Prostate gland (tissue), 2 donors: ENCODE results near the gene FHDC1. TPM values are rescaled to one million over a fixed set of nuclear protein-coding genes. Genes with fewer than 3 reads are reported as not detected.

Source experiments
- DNase-seq: peaks from one replicate; pipeline ENCODE4 v3.0.0-alpha.2; 2019; ENCODE audit warnings: low spot score
- H3K27ac ChIP-seq, 2 donors: fragments of 200-600 bp; sonication (generic); 2 replicates each; pipeline ENCODE4 v1.5.1; 2017 to 2019
- H3K27me3 ChIP-seq: fragments of 200-600 bp; sonication (generic); replicated peaks from 2 replicates; pipeline ENCODE4 v1.5.1; 2019; ENCODE audit not compliant: insufficient read depth
- H3K36me3 ChIP-seq, 2 donors: fragments of 200-600 bp; sonication (generic); 1 replicate in 1 of 2; 2 replicates in 1 of 2; pipeline versions ENCODE4 v1.5.1 to v1.8.1; 2017 to 2019
- H3K4me1 ChIP-seq: fragments of 200-600 bp; sonication (generic); replicated peaks from 2 replicates; pipeline ENCODE4 v1.5.1; 2019
- H3K4me3 ChIP-seq, 2 donors: fragments of 200-600 bp; sonication (generic); 2 replicates each; pipeline ENCODE4 v1.5.1; 2017 to 2019
- H3K9me3 ChIP-seq: fragments of 200-600 bp; sonication (generic); 2 replicates; pipeline ENCODE4 v1.5.1; 2017
- CTCF ChIP-seq, 4 experiments: fragments of 200-600 bp in 2 of 4; fragments of 450-650 bp in 2 of 4; sonication (generic) in 2 of 4; IDR thresholded peaks; 1 replicate in 3 of 4; 2 replicates in 1 of 4; pipeline ENCODE4 v1.5.1; 2016 to 2019; ENCODE audit warnings: antibody characterized with exemption in 4 of 4, mild to moderate bottlenecking in 2 of 4, moderate library complexity in 2 of 4
- POLR2A ChIP-seq: fragments of 450-650 bp; IDR thresholded peaks from one replicate; pipeline ENCODE4 v1.6.1; 2016; ENCODE audit warnings: antibody characterized with exemption, mild to moderate bottlenecking
- POLR2AphosphoS5 ChIP-seq: sonication (generic); formaldehyde crosslinking; IDR thresholded peaks from one replicate; pipeline ENCODE4 v1.6.1; 2017; ENCODE audit warnings: antibody characterized with exemption
- WGBS: methylation state at CpG from one replicate; pipeline ENCODE4 v1.1.5; 2018; 5-methylcytosine and 5-hydroxymethylcytosine counted together
- intact Hi-C: fragments of 100-400 bp; cut with DNase I; formaldehyde crosslinking; loops from one replicate; pipeline ENCODE4 v1.14.2; 2022
- total RNA-seq, 2 donors: library from RNA; depleted of rRNA; stranded (reverse); fragments of >200 nt; gene quantifications; one replicate each; pipeline ENCODE4 v1.1.0, GENCODE V29; 2016

FHDC1 gene
- total RNA-seq, 2 donors from 2014 or later = 11.0 to 15.3 TPM

DNA sequence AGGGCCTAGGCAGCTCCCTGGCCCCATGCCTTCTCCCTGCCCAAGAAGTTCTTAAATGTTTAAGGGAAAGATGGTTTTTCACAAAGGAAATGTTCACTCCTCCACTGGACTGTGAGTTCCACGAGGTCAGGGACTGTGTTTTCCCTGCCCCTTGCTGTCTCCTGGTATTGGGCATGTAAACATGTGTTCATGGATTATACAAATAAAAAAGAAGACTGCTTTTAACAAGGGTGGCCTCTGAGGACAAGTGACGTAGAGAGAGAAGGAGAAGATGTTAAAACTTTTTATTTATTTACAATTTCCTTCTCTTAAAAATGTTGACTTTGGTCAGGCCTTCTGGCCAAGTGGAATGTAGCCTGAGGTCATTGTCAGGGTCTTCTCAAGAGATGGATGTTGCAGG is 66.0 kb downstream of the FHDC1 start:
- DNase-seq = peak; percentile 28
- H3K4me3 ChIP-seq = no peak overlapping the region
- TF ChIP-seq CTCF (IDR thresholded peaks at IDR 0.05) = no peak
- TF ChIP-seq POLR2AphosphoS5 = peak; percentile 82
- TF ChIP-seq POLR2A = no peak
- peak overlapping the region; percentile 64 to 89 for H3K27ac ChIP-seq
- intact Hi-C loops = no loop called here
- peaks cover 6% of the 10 kb centered on the region for H3K4me1 ChIP-seq
- no peaks in the 10 kb centered on the region for H3K36me3 ChIP-seq
- WGBS = 14% methylated on average over 2 of the region's 2 CpGs
- no peaks in the 10 kb centered on the region for H3K9me3 ChIP-seq
- H3K27me3 ChIP-seq = no peaks in the 10 kb centered on the region

DNA sequence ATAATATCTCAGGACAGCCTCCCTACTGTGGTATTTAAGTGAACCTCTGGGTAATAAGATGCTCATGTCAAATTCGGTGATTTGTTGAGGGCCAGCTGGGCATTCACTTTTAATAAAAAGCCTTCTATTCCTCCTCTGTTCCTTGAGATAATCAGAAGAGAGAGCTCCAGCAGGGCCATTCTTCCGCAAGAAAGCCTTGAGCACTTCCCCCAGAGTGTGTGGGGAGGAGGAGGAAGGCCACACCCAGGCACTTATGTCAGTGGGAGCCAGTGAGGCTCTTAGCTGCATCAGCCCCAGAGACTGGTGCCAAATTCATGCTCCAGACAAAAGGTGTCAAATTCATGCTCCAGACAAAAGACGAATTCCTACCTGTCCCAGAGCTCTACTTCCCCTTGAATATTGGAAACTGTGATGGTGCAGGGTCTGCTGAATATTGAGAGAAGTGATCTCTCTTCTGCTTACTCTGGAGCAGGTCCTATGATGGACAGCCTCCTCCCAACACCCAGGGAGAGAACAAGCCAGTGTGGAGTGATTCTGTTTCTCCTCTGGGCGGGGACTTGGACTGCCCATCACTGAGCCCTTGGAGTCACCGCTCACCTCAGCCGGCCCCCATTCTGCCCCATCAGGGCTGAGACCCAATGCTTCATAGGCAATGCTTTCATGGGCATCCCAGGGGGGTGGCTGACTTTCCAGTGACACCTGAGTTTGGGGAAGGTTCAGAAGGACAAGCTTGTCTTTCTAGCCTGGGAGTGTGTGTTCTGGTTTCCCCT is 68.1 kb downstream of the FHDC1 start:
- no peaks in the 10 kb centered on the region for H3K27me3 ChIP-seq
- H3K4me1 ChIP-seq = peaks cover 6% of the 10 kb centered on the region
- 75% methylated on average over 6 of the region's 6 CpGs for WGBS
- DNase-seq = no peak
- no peak overlapping the region for H3K27ac ChIP-seq
- no peaks in the 10 kb centered on the region for H3K9me3 ChIP-seq
- no peak overlapping the region for H3K4me3 ChIP-seq
- intact Hi-C loops = no loop called here
- no peak for TF ChIP-seq POLR2AphosphoS5
- TF ChIP-seq POLR2A = no peak
- no peak for TF ChIP-seq CTCF (IDR thresholded peaks at IDR 0.05)
- no peaks in the 10 kb centered on the region for H3K36me3 ChIP-seq

- Histone ChIP-seq H3K36me3 (no peaks in the 10 kb centered on the region), H3K27me3 (no peaks in the 10 kb centered on the region), H3K27ac (no peak overlapping the region), H3K9me3 (no peaks in the 10 kb centered on the region), H3K4me1 (peaks cover 6% of the 10 kb centered on the region), H3K4me3 (no peak overlapping the region)
- WGBS = 72% methylated on average over 8 of the region's 8 CpGs
- DNase-seq = no peak
- intact Hi-C loops = no loop called here
- TF ChIP-seq POLR2A (no peak), POLR2AphosphoS5 (no peak), CTCF (IDR thresholded peaks at IDR 0.05) (no peak)
These were observed 69.8 kb downstream of the FHDC1 start for GRCh38 chr4:153005899-153006381.

GRCh38 chr4:153008578-153009199 is 72.6 kb downstream of the FHDC1 start:
- Histone ChIP-seq H3K4me3 (no peak overlapping the region), H3K36me3 (no peaks in the 10 kb centered on the region), H3K27ac (no peak overlapping the region), H3K9me3 (no peaks in the 10 kb centered on the region), H3K4me1 (no peaks in the 10 kb centered on the region), H3K27me3 (no peaks in the 10 kb centered on the region)
- intact Hi-C loops = no loop called here
- WGBS = 82% methylated on average over 15 of the region's 15 CpGs
- TF ChIP-seq POLR2A (no peak), POLR2AphosphoS5 (no peak), CTCF (IDR thresholded peaks at IDR 0.05) (no peak)
- DNase-seq = no peak

DNA sequence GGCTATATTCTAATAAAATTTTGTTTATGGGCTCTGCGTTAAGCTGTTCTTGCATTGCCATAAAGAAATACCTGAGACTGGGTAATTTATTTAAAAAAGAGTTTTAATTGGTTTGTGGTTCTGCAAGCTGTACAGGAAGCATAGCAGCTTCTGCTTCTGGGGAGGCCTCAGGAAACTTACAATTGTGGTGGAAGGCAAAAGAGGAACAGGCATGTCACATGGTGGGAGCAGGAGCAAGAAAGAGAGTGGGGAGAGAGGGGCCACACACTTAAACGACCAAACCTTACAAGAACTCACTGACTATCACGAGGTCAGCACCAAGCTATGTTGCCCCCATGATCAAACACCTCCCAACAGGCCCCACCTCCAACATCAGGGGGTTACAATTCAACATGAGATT is 74.0 kb downstream of the FHDC1 start:
- Histone ChIP-seq H3K27me3 (no peaks in the 10 kb centered on the region), H3K4me3 (no peak overlapping the region), H3K36me3 (no peaks in the 10 kb centered on the region), H3K4me1 (no peaks in the 10 kb centered on the region), H3K9me3 (no peaks in the 10 kb centered on the region), H3K27ac (no peak overlapping the region)
- 69% methylated on average over 3 of the region's 3 CpGs for WGBS
- DNase-seq = no peak
- intact Hi-C loops = no loop called here
- TF ChIP-seq CTCF (IDR thresholded peaks at IDR 0.05) (no peak), POLR2A (no peak), POLR2AphosphoS5 (no peak)
